Osteocyte (in vitro differentiated cells): Measurements from ENCODE around the gene EVC. TPM values are rescaled to one million over a fixed set of nuclear protein-coding genes. Genes with fewer than 3 reads are reported as not detected.

Experiments
- DNase-seq: peaks from one replicate; pipeline ENCODE4 v3.0.0; 2021; ENCODE audit warnings: mixed read lengths; ENCODE audit not compliant: unreplicated experiment; ENCODE audit errors: extremely low spot score
- H3K27ac Mint-ChIP-seq: one replicate; pipeline ENCODE4 v1.8.0; 2021; ENCODE audit warnings: mild to moderate bottlenecking, mixed read lengths; ENCODE audit not compliant: unreplicated experiment
- H3K27me3 Mint-ChIP-seq: one replicate; pipeline ENCODE4 v1.8.0; 2021; ENCODE audit warnings: mixed read lengths; ENCODE audit not compliant: unreplicated experiment
- H3K36me3 Mint-ChIP-seq: one replicate; pipeline ENCODE4 v1.8.0; 2021; ENCODE audit warnings: mixed read lengths; ENCODE audit not compliant: unreplicated experiment
- H3K4me1 Mint-ChIP-seq: one replicate; pipeline ENCODE4 v1.8.0; 2021; ENCODE audit warnings: mixed read lengths; ENCODE audit not compliant: unreplicated experiment
- H3K4me3 Mint-ChIP-seq: one replicate; pipeline ENCODE4 v1.8.0; 2021; ENCODE audit warnings: mild to moderate bottlenecking, moderate library complexity, mixed read lengths; ENCODE audit not compliant: unreplicated experiment
- H3K9me3 Mint-ChIP-seq: one replicate; pipeline ENCODE4 v1.8.0; 2021; ENCODE audit warnings: mixed read lengths; ENCODE audit not compliant: unreplicated experiment
- CTCF ChIP-seq: fragments of 200-600 bp; sonication (generic); IDR thresholded peaks from 2 replicates; pipeline ENCODE4 v1.5.0; 2021; ENCODE audit warnings: antibody characterized with exemption, mild to moderate bottlenecking, moderate library complexity
- total RNA-seq: library from RNA; stranded (reverse); gene quantifications from 2 replicates; pipeline ENCODE4 v1.2.1, GENCODE V29; 2021

EVC gene
- total RNA-seq, 1 donor from 2014 or later, result 41.6 TPM

- no peak for DNase-seq
- H3K27ac Mint-ChIP-seq, result no peak overlapping the region
- peaks cover 18% of the 10 kb centered on the region for H3K36me3 Mint-ChIP-seq
- H3K9me3 Mint-ChIP-seq, result peaks cover 3% of the 10 kb centered on the region
- H3K27me3 Mint-ChIP-seq, result no peaks in the 10 kb centered on the region
- no peak overlapping the region for H3K4me3 Mint-ChIP-seq
- TF ChIP-seq CTCF, result no peak
- H3K4me1 Mint-ChIP-seq, result no peaks in the 10 kb centered on the region
These were observed 21.9 kb upstream of the EVC start for GRCh38 chr4:5689065-5689464.

- peaks cover 9% of the 10 kb centered on the region for H3K36me3 Mint-ChIP-seq
- no peaks in the 10 kb centered on the region for H3K9me3 Mint-ChIP-seq
- no peaks in the 10 kb centered on the region for H3K4me1 Mint-ChIP-seq
- no peak for DNase-seq
- H3K27me3 Mint-ChIP-seq, result no peaks in the 10 kb centered on the region
- no peak overlapping the region for H3K27ac Mint-ChIP-seq
- no peak for TF ChIP-seq CTCF
- H3K4me3 Mint-ChIP-seq, result no peak overlapping the region
These were observed 19.4 kb upstream of the EVC start for GRCh38 chr4:5691491-5692132.

GRCh38 chr4:5693871-5694270, 17.1 kb upstream of the EVC start:
- Mint-ChIP-seq H3K4me3 (no peak overlapping the region), H3K27me3 (no peaks in the 10 kb centered on the region), H3K4me1 (no peaks in the 10 kb centered on the region), H3K36me3 (peaks cover 9% of the 10 kb centered on the region), H3K27ac (no peak overlapping the region), H3K9me3 (no peaks in the 10 kb centered on the region)
- no peak for DNase-seq
- TF ChIP-seq CTCF, result no peak

- no peaks in the 10 kb centered on the region for H3K4me1 Mint-ChIP-seq
- no peak for TF ChIP-seq CTCF
- no peaks in the 10 kb centered on the region for H3K27me3 Mint-ChIP-seq
- peaks cover 4% of the 10 kb centered on the region for H3K36me3 Mint-ChIP-seq
- H3K27ac Mint-ChIP-seq, result no peak overlapping the region
- H3K4me3 Mint-ChIP-seq, result no peak overlapping the region
- DNase-seq, result no peak
- no peaks in the 10 kb centered on the region for H3K9me3 Mint-ChIP-seq
These were observed 14.7 kb upstream of the EVC start for GRCh38 chr4:5696341-5696740.

- H3K9me3 Mint-ChIP-seq, result no peaks in the 10 kb centered on the region
- DNase-seq, result no peak
- H3K36me3 Mint-ChIP-seq, result peaks cover 4% of the 10 kb centered on the region
- H3K27me3 Mint-ChIP-seq, result no peaks in the 10 kb centered on the region
- no peak overlapping the region for H3K27ac Mint-ChIP-seq
- no peak overlapping the region for H3K4me3 Mint-ChIP-seq
- H3K4me1 Mint-ChIP-seq, result no peaks in the 10 kb centered on the region
- TF ChIP-seq CTCF, result no peak
These were observed 10.5 kb upstream of the EVC start for GRCh38 chr4:5700459-5700858.
